Measurements from ENCODE around the gene BTBD19. TPM values are rescaled to one million over a fixed set of nuclear protein-coding genes. Genes with fewer than 3 reads are reported as not detected.

Gene BTBD19
- total RNA-seq, 2 experiments from 2014 or later, result 0.44 to 2.0 TPM

DNA sequence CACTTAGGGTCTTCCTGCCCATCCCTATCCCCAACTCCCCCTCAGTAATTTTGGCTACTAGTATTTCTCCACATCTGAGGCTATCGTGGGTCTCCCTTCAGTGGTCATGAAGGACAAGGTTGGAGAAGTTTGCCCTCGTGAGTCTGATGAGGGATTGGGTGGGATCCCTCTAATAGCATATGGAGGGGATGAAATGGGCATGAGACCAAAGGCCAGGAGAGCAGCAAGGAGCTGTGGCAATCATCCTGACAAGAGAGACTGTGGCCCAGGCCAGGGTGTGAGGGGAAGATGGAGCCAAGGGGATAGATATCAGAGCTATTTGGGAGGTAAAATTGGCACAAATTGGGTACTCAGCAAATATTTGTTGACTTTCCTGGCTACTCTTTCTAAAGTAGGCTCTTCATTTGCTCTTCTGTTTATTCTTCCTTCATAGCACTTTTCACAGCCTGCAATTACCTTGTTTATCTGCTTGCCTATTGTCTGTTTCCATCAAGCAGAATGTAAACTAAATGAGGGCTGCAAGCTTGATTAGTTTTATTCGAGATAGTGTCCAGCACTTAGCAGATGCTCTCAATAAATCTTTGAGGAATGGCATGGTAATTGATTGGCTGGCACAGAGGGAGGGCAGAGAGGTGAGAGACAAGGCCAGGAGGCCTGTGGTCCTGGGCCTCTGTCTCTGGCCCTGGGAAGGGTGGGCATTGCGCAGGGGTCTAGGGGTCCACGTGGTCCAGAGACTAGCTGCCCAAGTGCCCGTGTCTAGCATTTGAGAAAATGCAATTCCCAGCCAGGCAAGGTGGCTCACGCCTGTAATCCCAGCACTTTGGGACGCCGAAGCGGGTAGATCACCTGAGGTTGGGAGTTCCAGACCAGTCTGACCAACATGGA lies 9.6 kb upstream of the BTBD19 start:
- no peaks in the 10 kb centered on the region for H3K9me3 ChIP-seq (ENCODE audit: low read length)
- intact Hi-C loops (cut with micrococcal nuclease; ENCODE audit: unreplicated experiment), result loop anchor here (2.0 kb wide), 1 partner anchor 20 kb away; no protein-coding TSS in a partner anchor
- TF ChIP-seq EZH2phosphoT487 (IDR thresholded peaks at IDR 0.05; ENCODE audit: borderline replicate concordance, low read depth, low read length), result no peak
- TF ChIP-seq, protein P1, sequence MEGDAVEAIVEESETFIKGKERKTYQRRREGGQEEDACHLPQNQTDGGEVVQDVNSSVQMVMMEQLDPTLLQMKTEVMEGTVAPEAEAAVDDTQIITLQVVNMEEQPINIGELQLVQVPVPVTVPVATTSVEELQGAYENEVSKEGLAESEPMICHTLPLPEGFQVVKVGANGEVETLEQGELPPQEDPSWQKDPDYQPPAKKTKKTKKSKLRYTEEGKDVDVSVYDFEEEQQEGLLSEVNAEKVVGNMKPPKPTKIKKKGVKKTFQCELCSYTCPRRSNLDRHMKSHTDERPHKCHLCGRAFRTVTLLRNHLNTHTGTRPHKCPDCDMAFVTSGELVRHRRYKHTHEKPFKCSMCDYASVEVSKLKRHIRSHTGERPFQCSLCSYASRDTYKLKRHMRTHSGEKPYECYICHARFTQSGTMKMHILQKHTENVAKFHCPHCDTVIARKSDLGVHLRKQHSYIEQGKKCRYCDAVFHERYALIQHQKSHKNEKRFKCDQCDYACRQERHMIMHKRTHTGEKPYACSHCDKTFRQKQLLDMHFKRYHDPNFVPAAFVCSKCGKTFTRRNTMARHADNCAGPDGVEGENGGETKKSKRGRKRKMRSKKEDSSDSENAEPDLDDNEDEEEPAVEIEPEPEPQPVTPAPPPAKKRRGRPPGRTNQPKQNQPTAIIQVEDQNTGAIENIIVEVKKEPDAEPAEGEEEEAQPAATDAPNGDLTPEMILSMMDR (conservative IDR thresholded peaks at IDR 0.05; ENCODE audit: low read length), result no peak
- no peaks in the 10 kb centered on the region for H4K20me1 ChIP-seq (ENCODE audit: insufficient read depth, low read length)
- no peaks in the 10 kb centered on the region for H3K79me2 ChIP-seq (ENCODE audit: insufficient read depth, low read depth, low read length)
- no peaks in the 10 kb centered on the region for H3K9me2 ChIP-seq (ENCODE audit: insufficient read depth, low read length)
- POLR2A ChIA-PET, result interaction anchor here (0.5 to 2.9 kb wide), 4 partner anchors 9 to 67 kb away, joined by 3 to 30 read pairs (median 4); partner anchors contain the start of gene BTBD19
- BruUV-seq (replicated peaks), result no TSS peak
- H3K4me2 ChIP-seq (ENCODE audit: low read length), result no peak overlapping the region
- H2AFZ ChIP-seq (ENCODE audit: low read length), result peak overlapping the region; percentile 34
- CTCF ChIA-PET (ENCODE audit: unreplicated experiment), result no interaction called here
- no peak overlapping the region for H3K4me3 ChIP-seq (ENCODE audit: low read depth, low read length, poor library complexity, severe bottlenecking)
- H3K4me1 ChIP-seq (ENCODE audit: insufficient read depth, low read length, poor library complexity, severe bottlenecking), result peaks cover 30% of the 10 kb centered on the region
- peaks cover 6% of the 10 kb centered on the region; the same call in 1 of the 2 replicates for H3K36me3 ChIP-seq (ENCODE audit: insufficient read depth, low read length)
- no peak overlapping the region for H3K27ac ChIP-seq (ENCODE audit: low read depth, low read length, poor library complexity, severe bottlenecking)
- no peak for DNase-seq (ENCODE audit: low spot score)

DNA sequence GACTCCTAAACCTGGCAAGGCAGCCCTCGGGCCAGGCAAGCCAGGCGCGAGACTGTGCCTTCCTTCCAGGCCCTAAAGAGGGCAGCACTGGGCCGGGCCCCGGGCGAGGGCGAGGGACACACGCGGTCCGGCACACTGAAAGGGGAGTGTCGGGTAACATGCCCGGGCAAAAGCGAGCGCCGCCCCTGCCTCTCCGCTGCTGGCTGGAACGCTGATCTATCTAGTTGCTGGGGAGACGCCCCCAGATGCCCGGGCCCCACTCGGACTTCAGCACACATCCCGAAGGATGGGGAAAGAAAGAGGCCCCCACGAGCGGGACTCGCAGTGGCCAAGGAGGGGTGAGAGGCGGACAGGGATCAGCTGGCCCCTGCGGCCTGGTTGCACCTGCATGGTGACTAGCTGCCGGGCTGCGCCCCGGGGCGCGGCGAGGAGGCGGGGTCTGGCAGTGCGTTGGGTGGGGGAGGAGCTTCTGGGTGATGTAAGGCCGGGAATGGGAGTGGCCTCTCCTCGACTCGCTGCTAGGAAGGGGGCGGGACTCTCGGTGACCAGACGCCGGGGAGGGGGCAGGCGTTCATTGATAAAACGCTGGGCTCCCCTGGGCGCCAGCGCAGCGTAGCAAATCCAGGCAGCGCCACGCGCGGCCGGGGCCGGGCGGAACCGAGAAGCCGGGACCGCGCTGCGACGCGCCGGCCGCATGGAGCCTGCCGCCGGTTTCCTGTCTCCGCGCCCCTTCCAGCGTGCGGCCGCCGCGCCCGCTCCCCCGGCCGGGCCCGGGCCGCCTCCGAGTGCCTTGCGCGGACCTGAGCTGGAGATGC lies 8.3 kb upstream of the BTBD19 start, which contains the start of gene PLK3:
Gene PLK3, plus strand, starts transcription at position 608 of the 815 bp plus-strand sequence. Its CDS starts 87 bp downstream, at position 695.
- Histone ChIP-seq H2AFZ (ENCODE audit: low read length) (peak within 1 kb of the TSS; percentile 27; the same call in 1 of the 2 replicates), H4K20me1 (ENCODE audit: insufficient read depth, low read length) (no peaks in the 10 kb centered on the region), H3K79me2 (ENCODE audit: insufficient read depth, low read depth, low read length) (no peaks in the 10 kb centered on the region), H3K27ac (ENCODE audit: low read depth, low read length, poor library complexity, severe bottlenecking) (peak within 1 kb of the TSS; percentile 67), H3K4me2 (ENCODE audit: low read length) (peak within 1 kb of the TSS; percentile 76), H3K4me1 (ENCODE audit: insufficient read depth, low read length, poor library complexity, severe bottlenecking) (peaks cover 30% of the 10 kb centered on the region), H3K9me2 (ENCODE audit: insufficient read depth, low read length) (no peaks in the 10 kb centered on the region), H3K9me3 (ENCODE audit: low read length) (no peaks in the 10 kb centered on the region), H3K4me3 (ENCODE audit: low read depth, low read length, poor library complexity, severe bottlenecking) (peak within 1 kb of the TSS; percentile 83), H3K36me3 (ENCODE audit: insufficient read depth, low read length) (peaks cover 6% of the 10 kb centered on the region; the same call in 1 of the 2 replicates)
- ChIA-PET CTCF (ENCODE audit: unreplicated experiment) (interaction anchor here (0.6 to 1.1 kb wide), 4 partner anchors 10 to 56 kb away, joined by 4 to 15 read pairs (median 6); no protein-coding TSS in a partner anchor), POLR2A (interaction anchor here (0.6 to 2.9 kb wide), 13 partner anchors 9 to 523 kb away, joined by 3 to 30 read pairs (median 4); partner anchors contain the start of genes BTBD19, HECTD3 and UROD)
- intact Hi-C loops (cut with micrococcal nuclease; ENCODE audit: unreplicated experiment), result loop anchor here (2.0 kb wide), 1 partner anchor 19 kb away; no protein-coding TSS in a partner anchor
- BruUV-seq (replicated peaks), result no TSS peak
- DNase-seq (ENCODE audit: low spot score), result peak; percentile 98
- TF ChIP-seq, protein P1 (conservative IDR thresholded peaks at IDR 0.05; ENCODE audit: low read length), result peak; percentile 84
- no peak for TF ChIP-seq EZH2phosphoT487 (IDR thresholded peaks at IDR 0.05; ENCODE audit: borderline replicate concordance, low read depth, low read length)
